Omental fat pad (tissue), 4 donors: Measurements from ENCODE around the gene DHRSX. TPM values are rescaled to one million over a fixed set of nuclear protein-coding genes. Genes with fewer than 3 reads are reported as not detected.
"Not testable (repeated sequence)": the region's sequence is repeated elsewhere in the genome, so short reads cannot be mapped to it uniquely, and the experiment has no call there.

Experiments used
- ATAC-seq: fragments of 150-250 bp; one replicate; pipeline ENCODE4 v1.9.1; 2016; ENCODE audit warnings: mild to moderate bottlenecking, moderate library complexity; ENCODE audit not compliant: low FRiP score
- DNase-seq: peaks from one replicate; pipeline ENCODE4 v3.0.0-alpha.2; 2019; ENCODE audit warnings: low spot score
- total RNA-seq, 4 donors: library from RNA; depleted of rRNA; stranded (reverse); fragments of >200 nt; gene quantifications; one replicate each; pipeline ENCODE4 v1.1.0, GENCODE V29; 2016
- TF ChIP-seq, protein P1 (sequence below), 3 donors: fragments of 450-650 bp; IDR thresholded peaks; one replicate each; pipeline ENCODE4 v1.5.1; 2016 to 2017; ENCODE audit warnings: antibody characterized with exemption in 3 of 3, mild to moderate bottlenecking in 3 of 3, moderate library complexity in 2 of 3

The DHRSX gene
- total RNA-seq, 4 donors from 2014 or later: 18.6 to 34.2 (median 21.4) TPM

DNA sequence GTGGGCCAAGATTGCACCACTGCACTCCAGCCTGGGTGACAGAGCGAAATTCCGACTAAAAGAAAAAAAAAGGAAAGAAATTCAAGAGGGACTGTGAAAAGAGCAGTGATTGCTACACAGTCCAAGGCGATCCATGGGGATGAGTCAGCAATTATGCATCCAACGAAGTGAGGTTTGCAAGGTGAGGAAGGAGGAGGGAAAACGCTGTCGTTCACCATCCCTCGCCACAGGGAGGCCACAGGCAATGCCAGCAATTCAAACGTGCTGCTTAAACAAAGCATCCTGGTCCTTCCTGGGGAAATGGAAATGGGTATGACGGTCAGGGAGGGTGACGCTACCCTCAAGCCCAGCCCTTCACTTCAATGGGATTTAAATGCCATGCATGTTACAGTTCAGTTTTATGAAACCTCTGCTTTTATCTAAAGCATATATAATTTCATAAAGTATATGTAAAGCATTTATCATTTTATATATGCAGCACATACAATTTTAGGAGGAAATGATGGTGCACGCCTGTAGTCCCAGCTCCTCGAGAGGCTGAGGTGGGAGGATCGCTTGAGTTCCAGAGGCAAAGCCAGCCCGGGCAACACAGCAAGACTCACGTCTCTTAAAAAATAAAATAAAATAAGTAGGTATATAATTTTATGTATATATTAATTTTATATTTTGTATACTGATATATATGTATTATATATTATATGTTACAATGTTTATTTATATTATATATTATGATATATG, 108.7 kb downstream of the DHRSX start:
- ATAC-seq: peak; percentile 81
- TF ChIP-seq, protein P1, sequence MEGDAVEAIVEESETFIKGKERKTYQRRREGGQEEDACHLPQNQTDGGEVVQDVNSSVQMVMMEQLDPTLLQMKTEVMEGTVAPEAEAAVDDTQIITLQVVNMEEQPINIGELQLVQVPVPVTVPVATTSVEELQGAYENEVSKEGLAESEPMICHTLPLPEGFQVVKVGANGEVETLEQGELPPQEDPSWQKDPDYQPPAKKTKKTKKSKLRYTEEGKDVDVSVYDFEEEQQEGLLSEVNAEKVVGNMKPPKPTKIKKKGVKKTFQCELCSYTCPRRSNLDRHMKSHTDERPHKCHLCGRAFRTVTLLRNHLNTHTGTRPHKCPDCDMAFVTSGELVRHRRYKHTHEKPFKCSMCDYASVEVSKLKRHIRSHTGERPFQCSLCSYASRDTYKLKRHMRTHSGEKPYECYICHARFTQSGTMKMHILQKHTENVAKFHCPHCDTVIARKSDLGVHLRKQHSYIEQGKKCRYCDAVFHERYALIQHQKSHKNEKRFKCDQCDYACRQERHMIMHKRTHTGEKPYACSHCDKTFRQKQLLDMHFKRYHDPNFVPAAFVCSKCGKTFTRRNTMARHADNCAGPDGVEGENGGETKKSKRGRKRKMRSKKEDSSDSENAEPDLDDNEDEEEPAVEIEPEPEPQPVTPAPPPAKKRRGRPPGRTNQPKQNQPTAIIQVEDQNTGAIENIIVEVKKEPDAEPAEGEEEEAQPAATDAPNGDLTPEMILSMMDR (IDR thresholded peaks at IDR 0.05): no peak
- DNase-seq: no peak

DNA sequence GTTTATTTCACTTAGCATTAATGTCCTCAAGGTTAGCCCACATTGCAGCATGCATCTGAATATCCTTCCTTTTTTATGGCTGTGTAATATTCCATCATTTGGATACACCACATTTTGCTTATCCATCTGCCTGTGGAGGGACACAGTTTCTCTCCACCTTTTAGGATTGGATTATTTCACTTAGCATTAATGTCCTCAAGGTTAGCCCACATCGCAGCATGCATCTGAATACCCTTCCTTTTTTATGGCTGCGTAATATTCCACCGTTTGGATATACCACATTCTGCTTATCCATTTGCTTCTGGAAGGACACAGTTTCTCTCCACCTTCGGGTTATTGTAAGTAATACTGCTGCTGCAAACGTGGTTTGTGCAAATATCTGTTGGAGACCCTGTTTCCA, 110.0 kb downstream of the DHRSX start:
- TF ChIP-seq, protein P1 (IDR thresholded peaks at IDR 0.05): no peak
- no peak for DNase-seq
- no peak for ATAC-seq

DNA sequence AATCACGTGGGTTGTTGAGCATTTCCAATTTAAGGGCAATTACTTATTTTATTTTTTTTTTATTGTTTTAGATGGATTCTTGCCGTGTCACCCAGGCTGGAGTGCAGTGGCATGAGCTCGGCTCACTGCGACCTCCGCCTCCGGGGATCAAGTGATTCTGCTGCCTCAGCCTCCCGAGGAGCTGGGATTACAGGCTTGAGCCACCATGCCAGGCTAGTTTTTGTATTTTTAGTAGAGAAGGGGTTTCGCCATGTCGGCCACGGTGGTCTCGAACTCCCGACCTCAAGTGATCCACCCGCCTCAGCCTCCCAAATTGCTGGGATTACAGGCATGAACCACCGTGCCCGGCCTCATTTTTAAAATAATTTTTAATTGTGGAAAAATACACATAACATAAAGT, 111.0 kb downstream of the DHRSX start:
- not testable (repeated sequence) for DNase-seq, ATAC-seq

DNA sequence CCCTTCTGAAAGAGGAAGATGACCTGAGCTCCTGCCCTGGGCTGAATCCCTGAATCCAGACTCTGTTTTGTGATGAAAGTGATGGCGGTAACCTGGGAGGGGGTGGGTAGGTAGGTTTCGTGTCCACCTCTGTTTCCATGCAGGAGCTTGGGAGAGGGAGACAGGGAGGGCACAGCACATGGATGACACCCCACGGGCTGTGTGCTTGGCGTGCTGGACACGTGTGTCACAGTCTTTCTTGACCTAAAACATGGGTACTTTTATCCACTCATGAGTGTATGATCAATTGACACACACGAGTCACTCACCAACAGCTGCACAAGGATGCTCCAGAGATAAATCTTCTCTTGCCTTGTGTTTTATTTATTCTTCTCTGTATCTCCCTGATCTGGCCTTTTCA, 111.5 kb downstream of the DHRSX start:
- TF ChIP-seq, protein P1 (IDR thresholded peaks at IDR 0.05): no peak
- no peak for DNase-seq
- ATAC-seq: no peak

DNA sequence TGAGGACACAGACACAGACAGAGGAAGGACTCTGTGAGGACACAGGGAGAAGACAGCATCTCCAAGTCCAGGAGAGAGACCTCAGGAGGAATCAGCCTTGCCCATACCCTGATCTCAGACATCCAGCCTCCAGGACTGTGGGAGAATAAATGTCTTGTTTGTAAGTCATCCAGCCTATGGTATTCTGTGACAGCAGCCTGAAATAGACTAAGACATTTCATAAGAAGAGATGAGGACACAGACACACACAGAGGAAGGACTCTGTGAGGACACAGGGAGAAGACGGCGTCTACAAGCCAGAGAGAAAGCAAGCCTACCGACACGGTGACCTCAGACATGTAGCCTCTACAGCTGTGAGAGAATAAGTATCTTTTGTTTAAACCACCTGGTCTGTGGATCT, 112.1 kb downstream of the DHRSX start:
- TF ChIP-seq, protein P1 (IDR thresholded peaks at IDR 0.05): no peak
- no peak for ATAC-seq
- no peak for DNase-seq

DNA sequence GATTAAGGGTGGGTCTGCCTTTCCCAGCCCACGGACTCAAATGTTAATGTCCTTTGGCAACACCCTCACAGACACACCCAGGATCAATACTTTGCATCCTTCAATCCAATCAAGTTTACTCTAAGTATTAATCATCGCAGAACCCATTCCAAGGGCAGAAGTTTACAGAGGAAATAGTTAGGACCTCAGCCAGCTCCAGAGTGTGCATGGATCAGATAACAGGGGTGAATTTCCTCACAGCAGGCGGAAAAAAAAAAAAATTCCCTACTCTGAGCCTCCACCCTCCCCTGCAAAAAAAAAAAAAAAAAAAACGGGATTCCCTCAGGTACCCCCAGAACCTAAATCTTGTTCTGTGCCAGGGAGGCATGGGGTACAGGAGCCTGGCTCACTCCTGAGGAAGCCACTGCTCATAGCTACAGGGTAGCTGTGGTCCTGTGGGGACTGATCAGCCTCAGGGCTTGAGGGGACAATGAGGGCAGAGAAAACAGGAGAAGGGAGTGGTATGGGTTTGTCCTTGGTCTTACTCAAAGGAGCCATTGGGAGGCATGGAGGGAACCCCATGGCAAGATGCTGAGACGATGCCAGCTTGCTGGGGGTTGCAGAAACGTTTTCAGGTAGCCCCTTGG, 113.0 kb downstream of the DHRSX start:
- TF ChIP-seq, protein P1 (IDR thresholded peaks at IDR 0.05): no peak
- DNase-seq: no peak
- ATAC-seq: no peak

DNA sequence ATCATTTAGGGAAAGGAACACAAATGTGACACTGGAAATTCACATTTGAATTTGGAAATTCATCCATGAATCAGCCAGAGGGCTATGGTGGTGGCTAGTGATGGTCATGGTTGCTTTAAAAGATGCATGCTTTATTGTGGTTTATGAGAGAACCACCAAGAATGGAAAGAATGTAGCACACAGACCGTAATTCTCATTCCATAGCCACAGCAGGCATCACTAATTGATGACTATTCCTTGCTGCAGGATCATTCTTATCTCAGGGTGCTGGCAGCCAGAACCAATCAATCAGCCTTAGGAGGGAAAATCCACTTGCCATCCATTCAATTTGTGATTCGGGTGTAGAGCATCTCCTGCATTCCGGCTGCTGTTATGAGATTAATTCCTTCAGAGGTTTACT, 115.6 kb downstream of the DHRSX start:
- ATAC-seq (no peak), DNase-seq (no peak)
- TF ChIP-seq, protein P1 (IDR thresholded peaks at IDR 0.05): no peak
